Mucosa of gallbladder (tissue), 1 donor: Measurements from ENCODE around the gene DOC2A. TPM values are rescaled to one million over a fixed set of nuclear protein-coding genes. Genes with fewer than 3 reads are reported as not detected.
A peak's percentile ranks its signal among the peaks of the same experiment; 100 is the strongest.

Experiments used
- DNase-seq: peaks from one replicate; pipeline ENCODE4 v3.0.0-alpha.2; 2020; ENCODE audit warnings: low spot score
- total RNA-seq: library from RNA; stranded (reverse); gene quantifications from one replicate; pipeline ENCODE4 v1.2.1, GENCODE V29; 2021
- donor health status: DM: no; HTN: no; CAD: no.

Gene DOC2A
- total RNA-seq, 1 donor from 2014 or later, result 18.8 TPM

GRCh38 chr16:30005341-30006094, 5.3 kb downstream of the DOC2A start:
- no peak for DNase-seq

GRCh38 chr16:30004811-30005242, 6.0 kb downstream of the DOC2A start:
- no peak for DNase-seq

- no peak for DNase-seq
These were observed 6.4 kb downstream of the DOC2A start for GRCh38 chr16:30004424-30004776.

GRCh38 chr16:30003670-30004423, 7.0 kb downstream of the DOC2A start:
- no peak for DNase-seq

- no peak for DNase-seq
These were observed 8.0 kb downstream of the DOC2A start for GRCh38 chr16:30002614-30003346.

GRCh38 chr16:30000735-30001631, 9.8 kb downstream of the DOC2A start:
- no peak for DNase-seq

- no peak for DNase-seq
These were observed 11.2 kb downstream of the DOC2A start for GRCh38 chr16:29999605-30000004.

GRCh38 chr16:29996766-29997250, 14.0 kb downstream of the DOC2A start:
- no peak for DNase-seq

- DNase-seq, result peak; percentile 98
These were observed 14.7 kb downstream of the DOC2A start, which contains the start of gene INO80E for GRCh38 chr16:29995911-29996765. Gene INO80E, plus strand, starts transcription at chr16:29996241. Its CDS starts 70 bp downstream, at chr16:29996311.

GRCh38 chr16:29995324-29995910, 15.4 kb downstream of the DOC2A start, which contains the start of gene HIRIP3:
Gene HIRIP3, minus strand, starts transcription at chr16:29995617. Its CDS starts 12 bp downstream, at chr16:29995605.
- peak; percentile 87 for DNase-seq

- no peak for DNase-seq
These were observed 16.1 kb downstream of the DOC2A start for GRCh38 chr16:29994600-29995323.

GRCh38 chr16:29993903-29994599, 16.8 kb downstream of the DOC2A start:
- no peak for DNase-seq

GRCh38 chr16:29993191-29993902, 17.5 kb downstream of the DOC2A start:
- DNase-seq, result no peak

- no peak for DNase-seq
These were observed 18.4 kb downstream of the DOC2A start for GRCh38 chr16:29992344-29992967.

- DNase-seq, result no peak
These were observed 19.3 kb downstream of the DOC2A start for GRCh38 chr16:29991571-29991904.

GRCh38 chr16:29990883-29991570, 19.8 kb downstream of the DOC2A start:
- DNase-seq, result no peak

- no peak for DNase-seq
These were observed 20.8 kb downstream of the DOC2A start for GRCh38 chr16:29990034-29990433.
